ENCODE results near the gene TMEM183A.
"Not testable (repeated sequence)": the region's sequence is repeated elsewhere in the genome, so short reads cannot be mapped to it uniquely, and the experiment has no call there.

TMEM183A gene

GRCh38 chr1:202987922-202988583 is 19.1 kb upstream of the TMEM183A start:
- no peak for DNase-seq

GRCh38 chr1:202989879-202990278 is 17.3 kb upstream of the TMEM183A start:
- DNase-seq, result no peak

- DNase-seq, result no peak
Observed at GRCh38 chr1:202991112-202991511, 16.1 kb upstream of the TMEM183A start.

GRCh38 chr1:202994756-202995155 is 12.4 kb upstream of the TMEM183A start:
- DNase-seq, result no peak

- DNase-seq, result peak; percentile 78
Observed at GRCh38 chr1:202998836-202999750, 8.1 kb upstream of the TMEM183A start.

GRCh38 chr1:203000217-203000944 is 6.8 kb upstream of the TMEM183A start:
- no peak for DNase-seq

GRCh38 chr1:203001986-203002385 is 5.2 kb upstream of the TMEM183A start:
- DNase-seq, result no peak

- no peak for DNase-seq
Observed at GRCh38 chr1:203002951-203003350, 4.2 kb upstream of the TMEM183A start.

- not testable (repeated sequence) for DNase-seq
Observed at GRCh38 chr1:203005395-203006142, 1.6 kb upstream of the TMEM183A start.

GRCh38 chr1:203009185-203009584 is 2.0 kb downstream of the TMEM183A start:
- no peak for DNase-seq

GRCh38 chr1:203011582-203011981 is 4.4 kb downstream of the TMEM183A start:
- DNase-seq, result no peak

GRCh38 chr1:203017061-203017460 is 9.9 kb downstream of the TMEM183A start:
- DNase-seq, result no peak

- no peak for DNase-seq
Observed at GRCh38 chr1:203017692-203018091, 10.5 kb downstream of the TMEM183A start.

GRCh38 chr1:203022855-203023254 is 15.7 kb downstream of the TMEM183A start:
- DNase-seq, result not testable (repeated sequence)

GRCh38 chr1:203025686-203026030 is 18.5 kb downstream of the TMEM183A start:
- no peak for DNase-seq

- DNase-seq, result peak; percentile 90
Observed at GRCh38 chr1:203026031-203026665, 19.0 kb downstream of the TMEM183A start, which contains the start of gene PPFIA4. TSS of gene PPFIA4 (plus strand) at chr1:203026491. CDS start at chr1:203039009, 12,518 bp downstream.

GRCh38 chr1:203026666-203027663 is 19.8 kb downstream of the TMEM183A start:
- no peak for DNase-seq

GRCh38 chr1:203028067-203028783 is 21.1 kb downstream of the TMEM183A start:
- no peak for DNase-seq

GRCh38 chr1:203028784-203029553 is 21.8 kb downstream of the TMEM183A start:
- no peak for DNase-seq
